Measurements from ENCODE around the gene UVRAG. TPM values are rescaled to one million over a fixed set of nuclear protein-coding genes. Genes with fewer than 3 reads are reported as not detected.

Gene UVRAG
- total and polyA plus RNA-seq, 8 donors = 4.7 to 55.5 (median 20.5) TPM

- Histone ChIP-seq H3K4me3 (no peak overlapping the region), H3K27me3 (no peaks in the 10 kb centered on the region), H3K27ac (no peak overlapping the region), H3K36me3 (no peaks in the 10 kb centered on the region), H3K9me3 (no peaks in the 10 kb centered on the region), H3K4me1 (peaks cover 10 to 74% (median 43%) of the 10 kb centered on the region in 4 donors)
- no peak for DNase-seq
- no peak for TF ChIP-seq POLR2AphosphoS5 (IDR thresholded peaks at IDR 0.05)
- 48 to 79% (median 56%) methylated on average over 1 of the region's 1 CpG for WGBS, 5 donors
- intact Hi-C loops (cut with DNase I; ENCODE audit: low total_unique reads) = no loop called here
These were observed 130.4 kb downstream of the UVRAG start for GRCh38 chr11:75945446-75945845.

- H3K4me3 ChIP-seq = no peak overlapping the region
- H3K27ac ChIP-seq = peak overlapping the region in 2 of 5 donors; percentile 42 to 71
- H3K4me1 ChIP-seq = peaks cover 10 to 76% (median 41%) of the 10 kb centered on the region in 4 donors
- no peaks in the 10 kb centered on the region for H3K36me3 ChIP-seq
- 57 to 64% (median 58%) methylated on average over 2 of the region's 2 CpGs for WGBS, 5 donors
- TF ChIP-seq EP300 (IDR thresholded peaks at IDR 0.05) = no peak
- TF ChIP-seq POLR2A (IDR thresholded peaks at IDR 0.05) = no peak
- TF ChIP-seq CTCF (IDR thresholded peaks at IDR 0.05) = no peak
- H3K9me3 ChIP-seq = no peaks in the 10 kb centered on the region
- H3K27me3 ChIP-seq = no peaks in the 10 kb centered on the region
- DNase-seq = no peak
- intact Hi-C loops (cut with DNase I; ENCODE audit: low total_unique reads) = no loop called here
These were observed 130.9 kb downstream of the UVRAG start for GRCh38 chr11:75945947-75946346.

- Histone ChIP-seq H3K4me1 (peaks cover 10 to 69% (median 37%) of the 10 kb centered on the region in 4 donors), H3K36me3 (no peaks in the 10 kb centered on the region), H3K9me3 (no peaks in the 10 kb centered on the region), H3K27ac (peak overlapping the region; percentile 42 to 71 (median 57)), H3K4me3 (no peak overlapping the region), H3K27me3 (no peaks in the 10 kb centered on the region)
- DNase-seq = peak in 1 of 2 donors; percentile 44
- 57 to 74% (median 61%) methylated on average over 8 of the region's 8 CpGs for WGBS, 5 donors
- intact Hi-C loops (cut with DNase I; ENCODE audit: low total_unique reads) = no loop called here
- no peak for TF ChIP-seq POLR2AphosphoS5 (IDR thresholded peaks at IDR 0.05)
- no peak for TF ChIP-seq CTCF (IDR thresholded peaks at IDR 0.05)
- no peak for TF ChIP-seq EP300 (IDR thresholded peaks at IDR 0.05)
- TF ChIP-seq POLR2A (IDR thresholded peaks at IDR 0.05) = no peak
These were observed 131.8 kb downstream of the UVRAG start for GRCh38 chr11:75946531-75947530.

GRCh38 chr11:75949023-75949672 lies 134.1 kb downstream of the UVRAG start:
- intact Hi-C loops (cut with DNase I; ENCODE audit: low total_unique reads) = no loop called here
- WGBS, 5 donors = 77 to 86% (median 83%) methylated on average over 6 of the region's 6 CpGs
- no peaks in the 10 kb centered on the region for H3K9me3 ChIP-seq
- peaks cover 10 to 63% (median 34%) of the 10 kb centered on the region in 4 donors for H3K4me1 ChIP-seq
- TF ChIP-seq EP300 (IDR thresholded peaks at IDR 0.05) = no peak
- no peak for TF ChIP-seq POLR2AphosphoS5 (IDR thresholded peaks at IDR 0.05)
- TF ChIP-seq POLR2A (IDR thresholded peaks at IDR 0.05) = no peak
- no peak for TF ChIP-seq CTCF (IDR thresholded peaks at IDR 0.05)
- H3K4me3 ChIP-seq = no peak overlapping the region
- no peak overlapping the region for H3K27ac ChIP-seq
- DNase-seq = peak in 1 of 2 donors; percentile 51
- H3K27me3 ChIP-seq = no peaks in the 10 kb centered on the region
- no peaks in the 10 kb centered on the region for H3K36me3 ChIP-seq

Measured in stomach (tissue), 9 donors.